Measurements from ENCODE around the gene TSC22D4. TPM values are rescaled to one million over a fixed set of nuclear protein-coding genes. Genes with fewer than 3 reads are reported as not detected.

Gene TSC22D4
- total and polyA plus RNA-seq, 9 of the 15 experiments (the other 6 are each of a cell fraction or from before 2014, with no cell fraction given) = 0.37 to 107 (median 28.7) TPM

GRCh38 chr7:100428967-100429636 lies 49.9 kb downstream of the TSC22D4 start (continued):
- TF ChIP-seq ARID4B (CRISPR knock-in tag; IDR thresholded peaks at IDR 0.05) (peak; percentile 42), STAT5A (IDR thresholded peaks at IDR 0.05; ENCODE audit: borderline replicate concordance, low read length) (0 out of 2 replicates have a peak, but pooled peaks have one; percentile 40), UBTF (IDR thresholded peaks at IDR 0.05; ENCODE audit: borderline replicate concordance in 1 of 2, low read depth in 2 of 2, low read length in 2 of 2) (no peak; a peak in 1 of 4 replicates), PRMT5 (CRISPR knock-in tag; IDR thresholded peaks at IDR 0.05) (peak; percentile 1; the same call in 1 of the 2 replicates), SPI1 (IDR thresholded peaks at IDR 0.05; ENCODE audit: borderline replicate concordance, low read depth, low read length) (peak; percentile 36; the same call in 1 of the 2 replicates), CC2D1A (IDR thresholded peaks at IDR 0.05) (peak; percentile 78), POLR2H (tag; IDR thresholded peaks at IDR 0.05; ENCODE audit: low read depth) (peak; percentile 98), HDAC2 (IDR thresholded peaks at IDR 0.05) (peak; percentile 74), RCOR1 (IDR thresholded peaks at IDR 0.05; ENCODE audit: borderline replicate concordance in 1 of 2, low read depth in 2 of 2, low read length in 2 of 2) (0 out of 4 replicates have a peak, but pooled peaks of 1 of the 2 experiments have one; percentile 23), JUN (IDR thresholded peaks at IDR 0.05; ENCODE audit: borderline replicate concordance, low read depth, low read length) (peak; percentile 68; the same call in 1 of the 2 replicates), JUN (CRISPR knock-in tag; IDR thresholded peaks at IDR 0.05; ENCODE audit: borderline replicate concordance) (no peak), FOXP1 (CRISPR knock-in tag; IDR thresholded peaks at IDR 0.05) (peak; percentile 46; the same call in 1 of the 2 replicates), ZNF184 (CRISPR knock-in tag; IDR thresholded peaks at IDR 0.05) (no peak), ZBTB12 (CRISPR knock-in tag; IDR thresholded peaks at IDR 0.05) (peak; percentile 77)
- TF ChIP-seq, protein P1, sequence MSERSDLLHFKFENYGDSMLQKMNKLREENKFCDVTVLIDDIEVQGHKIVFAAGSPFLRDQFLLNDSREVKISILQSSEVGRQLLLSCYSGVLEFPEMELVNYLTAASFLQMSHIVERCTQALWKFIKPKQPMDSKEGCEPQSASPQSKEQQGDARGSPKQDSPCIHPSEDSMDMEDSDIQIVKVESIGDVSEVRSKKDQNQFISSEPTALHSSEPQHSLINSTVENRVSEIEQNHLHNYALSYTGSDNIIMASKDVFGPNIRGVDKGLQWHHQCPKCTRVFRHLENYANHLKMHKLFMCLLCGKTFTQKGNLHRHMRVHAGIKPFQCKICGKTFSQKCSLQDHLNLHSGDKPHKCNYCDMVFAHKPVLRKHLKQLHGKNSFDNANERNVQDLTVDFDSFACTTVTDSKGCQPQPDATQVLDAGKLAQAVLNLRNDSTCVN (CRISPR knock-in tag; IDR thresholded peaks at IDR 0.05) = peak; percentile 71; the same call in 1 of the 2 replicates
- TF ChIP-seq, protein P2, sequence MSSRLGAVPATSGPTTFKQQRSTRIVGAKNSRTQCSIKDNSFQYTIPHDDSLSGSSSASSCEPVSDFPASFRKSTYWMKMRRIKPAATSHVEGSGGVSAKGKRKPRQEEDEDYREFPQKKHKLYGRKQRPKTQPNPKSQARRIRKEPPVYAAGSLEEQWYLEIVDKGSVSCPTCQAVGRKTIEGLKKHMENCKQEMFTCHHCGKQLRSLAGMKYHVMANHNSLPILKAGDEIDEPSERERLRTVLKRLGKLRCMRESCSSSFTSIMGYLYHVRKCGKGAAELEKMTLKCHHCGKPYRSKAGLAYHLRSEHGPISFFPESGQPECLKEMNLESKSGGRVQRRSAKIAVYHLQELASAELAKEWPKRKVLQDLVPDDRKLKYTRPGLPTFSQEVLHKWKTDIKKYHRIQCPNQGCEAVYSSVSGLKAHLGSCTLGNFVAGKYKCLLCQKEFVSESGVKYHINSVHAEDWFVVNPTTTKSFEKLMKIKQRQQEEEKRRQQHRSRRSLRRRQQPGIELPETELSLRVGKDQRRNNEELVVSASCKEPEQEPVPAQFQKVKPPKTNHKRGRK (tag; IDR thresholded peaks at IDR 0.05) = 0 out of 2 replicates have a peak, but pooled peaks have one; percentile 7

Measured in K562 (cell line).